Liver (tissue), 9 donors: Measurements from ENCODE around the gene PLCL1. TPM values are rescaled to one million over a fixed set of nuclear protein-coding genes. Genes with fewer than 3 reads are reported as not detected.

Experiments used
- DNase-seq: peaks from one replicate; pipeline ENCODE4 v3.0.0-alpha.2; 2017; ENCODE audit warnings: low spot score
- H3K27ac ChIP-seq, 2 donors: one replicate each; pipeline ENCODE4 v1.7.0; 2013; ENCODE audit warnings: inconsistent platforms in 2 of 2, low read length in 2 of 2, control low read depth in 1 of 2, low read depth in 1 of 2, mild to moderate bottlenecking in 1 of 2
- H3K27me3 ChIP-seq, 4 donors: one replicate each; pipeline versions ENCODE4 v1.6.1 to v1.7.0; 2013; ENCODE audit warnings: low read length in 3 of 4, inconsistent platforms in 1 of 4, mild to moderate bottlenecking in 1 of 4, moderate library complexity in 1 of 4; ENCODE audit not compliant: control insufficient read depth in 4 of 4, insufficient read depth in 4 of 4
- H3K36me3 ChIP-seq, 4 donors: one replicate each; pipeline versions ENCODE4 v1.6.1 to v1.7.0; 2013; ENCODE audit warnings: low read length in 3 of 4, mild to moderate bottlenecking in 3 of 4, low read depth in 1 of 4, moderate library complexity in 1 of 4; ENCODE audit not compliant: control insufficient read depth in 4 of 4, insufficient read depth in 3 of 4
- H3K4me1 ChIP-seq, 4 donors: one replicate each; pipeline versions ENCODE4 v1.6.1 to v1.7.0; 2013; ENCODE audit warnings: low read length in 3 of 4, mild to moderate bottlenecking in 3 of 4, moderate library complexity in 1 of 4; ENCODE audit not compliant: control insufficient read depth in 4 of 4, insufficient read depth in 4 of 4
- H3K4me3 ChIP-seq, 3 donors: one replicate each; pipeline versions ENCODE4 v1.6.1 to v1.7.0; 2013; ENCODE audit warnings: low read length in 3 of 3, control low read depth in 1 of 3, low read depth in 1 of 3, mild to moderate bottlenecking in 1 of 3
- H3K9ac ChIP-seq, 2 donors: one replicate each; pipeline ENCODE4 v1.7.0; 2013; ENCODE audit warnings: low read length in 2 of 2, mild to moderate bottlenecking in 2 of 2, moderate library complexity in 2 of 2, control low read depth in 1 of 2, low read depth in 1 of 2
- H3K9me3 ChIP-seq, 4 donors: one replicate each; pipeline versions ENCODE4 v1.6.1 to v1.7.0; 2013; ENCODE audit warnings: low read length in 3 of 4; ENCODE audit not compliant: control insufficient read depth in 4 of 4
- ATF3 ChIP-seq: IDR thresholded peaks from 2 replicates; pipeline ENCODE4 v1.6.1; 2016; ENCODE audit warnings: antibody characterized with exemption
- CTCF ChIP-seq: fragments of 150-350 bp; IDR thresholded peaks from 2 replicates; pipeline ENCODE4 v1.5.1; 2017; ENCODE audit warnings: improper control_type of control experiment, low read depth, low read length; ENCODE audit not compliant: missing input control
- EGR1 ChIP-seq, 2 donors: IDR thresholded peaks; 2 replicates each; pipeline ENCODE4 v1.6.1; 2016 to 2018; ENCODE audit warnings: antibody characterized with exemption in 2 of 2, low read depth in 2 of 2
- FOXA1 ChIP-seq: IDR thresholded peaks from 2 replicates; pipeline ENCODE4 v1.6.1; 2016; ENCODE audit warnings: antibody characterized with exemption
- FOXA2 ChIP-seq: IDR thresholded peaks from 2 replicates; pipeline ENCODE4 v1.6.1; 2016; ENCODE audit warnings: antibody characterized with exemption
- GABPA ChIP-seq, 2 donors: IDR thresholded peaks in 1 of 2; conservative IDR thresholded peaks in 1 of 2; 2 replicates each; pipeline ENCODE4 v1.6.1; 2016; ENCODE audit warnings: antibody characterized with exemption in 2 of 2, mild to moderate bottlenecking in 1 of 2, moderate library complexity in 1 of 2
- HNF4A ChIP-seq, 2 donors: conservative IDR thresholded peaks; 2 replicates each; pipeline ENCODE4 v1.6.1; 2016; ENCODE audit warnings: antibody characterized with exemption in 2 of 2, mild to moderate bottlenecking in 2 of 2
- HNF4G ChIP-seq: IDR thresholded peaks from 2 replicates; pipeline ENCODE4 v1.6.1; 2016; ENCODE audit warnings: antibody characterized with exemption
- JUND ChIP-seq, 2 donors: IDR thresholded peaks; 2 replicates each; pipeline ENCODE4 v1.6.1; 2016; ENCODE audit warnings: antibody characterized with exemption in 2 of 2
- MAX ChIP-seq: IDR thresholded peaks from 2 replicates; pipeline ENCODE4 v1.6.1; 2016; ENCODE audit warnings: antibody characterized with exemption
- NR2F2 ChIP-seq: IDR thresholded peaks from 2 replicates; pipeline ENCODE4 v1.6.1; 2016; ENCODE audit warnings: antibody characterized with exemption
- RAD21 ChIP-seq, 2 donors: IDR thresholded peaks; 2 replicates each; pipeline ENCODE4 v1.6.1; 2016; ENCODE audit warnings: antibody characterized with exemption in 2 of 2, mild to moderate bottlenecking in 2 of 2
- REST ChIP-seq: IDR thresholded peaks from 2 replicates; pipeline ENCODE4 v1.6.1; 2016; ENCODE audit warnings: antibody characterized with exemption, mild to moderate bottlenecking
- RXRA ChIP-seq, 2 donors: IDR thresholded peaks; 2 replicates each; pipeline ENCODE4 v1.6.1; 2017 to 2018; ENCODE audit warnings: antibody characterized with exemption in 2 of 2, mild to moderate bottlenecking in 1 of 2
- SP1 ChIP-seq: IDR thresholded peaks from 2 replicates; pipeline ENCODE4 v1.6.1; 2018; ENCODE audit warnings: antibody characterized with exemption, mild to moderate bottlenecking
- TAF1 ChIP-seq: conservative IDR thresholded peaks from 2 replicates; pipeline ENCODE4 v1.6.1; 2016; ENCODE audit warnings: antibody characterized with exemption, mild to moderate bottlenecking
- YY1 ChIP-seq: IDR thresholded peaks from 2 replicates; pipeline ENCODE4 v1.6.1; 2016; ENCODE audit warnings: antibody characterized with exemption, mild to moderate bottlenecking
- ZBTB33 ChIP-seq: IDR thresholded peaks from 2 replicates; pipeline ENCODE4 v1.6.1; 2016; ENCODE audit warnings: antibody characterized with exemption
- WGBS: extraction: QIAGEN DNeasy Blood & Tissue Kit; methylation state at CpG from one replicate; pipeline ENCODE4 v1.1.7; 2013; 5-methylcytosine and 5-hydroxymethylcytosine counted together
- polyA plus RNA-seq, 2 donors: library from polyadenylated mRNA; stranded (reverse) in 1 of 2; unstranded in 1 of 2; fragments of 200-250 nt in 1 of 2; fragments of >200 nt in 1 of 2; fragmentation: Nextera tagmentation in 1 of 2; extraction: Ambion mirVana in 1 of 2; gene quantifications; one replicate each; pipeline versions ENCODE4 v1.2.1 to v1.2.3, GENCODE V29; 2013 to 2015
- total RNA-seq, 2 donors: library from RNA; depleted of rRNA; stranded (reverse); fragments of >200 nt; gene quantifications; one replicate each; pipeline ENCODE4 v1.2.3, GENCODE V29; 2014
- donor health status: healthy.
- donor health status: healthy.
- donor health status: healthy.
- donor health status: healthy.
- donor health status: healthy.

The PLCL1 gene
- total and polyA plus RNA-seq, 4 donors = 0.08 to 0.59 (median 0.31) TPM

- no peak overlapping the region for H3K9ac ChIP-seq
- WGBS = 72% methylated on average over 3 of the region's 3 CpGs
Measured at GRCh38 chr2:197911667-197912066, 107.3 kb downstream of the PLCL1 start.

More at GRCh38 chr2:197911667-197912066, 107.3 kb downstream of the PLCL1 start:
- Histone ChIP-seq H3K4me1 (no peaks in the 10 kb centered on the region), H3K36me3 (no peaks in the 10 kb centered on the region), H3K27ac (no peak overlapping the region), H3K27me3 (no peaks in the 10 kb centered on the region), H3K9me3 (no peaks in the 10 kb centered on the region), H3K4me3 (no peak overlapping the region)
- DNase-seq = no peak
- TF ChIP-seq JUND (IDR thresholded peaks at IDR 0.05) (no peak), FOXA2 (no peak), ZBTB33 (no peak), YY1 (no peak), SP1 (no peak), RAD21 (IDR thresholded peaks at IDR 0.05) (no peak), TAF1 (no peak), REST (no peak), HNF4A (conservative IDR thresholded peaks at IDR 0.05) (no peak), CTCF (no peak), NR2F2 (no peak), RXRA (IDR thresholded peaks at IDR 0.05) (no peak), ATF3 (no peak), EGR1 (IDR thresholded peaks at IDR 0.05; ENCODE audit: low read depth in 2 of 2) (no peak), FOXA1 (no peak), MAX (no peak), GABPA (IDR thresholded peaks at IDR 0.05 in 1 of 2, conservative IDR thresholded peaks at IDR 0.05 in 1 of 2) (no peak), HNF4G (no peak)
